UCSD-AML1 (cell line): ENCODE data around the gene SLC35F6.
"Not testable (repeated sequence)": the region's sequence is repeated elsewhere in the genome, so short reads cannot be mapped to it uniquely, and the experiment has no call there.

Source experiments
- DNase-seq: peaks from one replicate; lab custom pipeline; 2025; ENCODE audit not compliant: unreplicated experiment; lab: John Stamatoyannopoulos, UW

SLC35F6 gene

GRCh38 chr2:26780203-26780760 is 16.2 kb downstream of the SLC35F6 start:
- DNase-seq: no peak

GRCh38 chr2:26782876-26783704 is 19.0 kb downstream of the SLC35F6 start:
- DNase-seq: no peak

- DNase-seq: no peak
Measured at GRCh38 chr2:26784570-26785234, 20.6 kb downstream of the SLC35F6 start.

GRCh38 chr2:26785431-26786206 is 21.5 kb downstream of the SLC35F6 start, which contains the start of gene CENPA:
Gene CENPA (plus strand): TSS chr2:26786056. CDS start chr2:26786197, 141 bp downstream.
- DNase-seq: peak; percentile 95

- DNase-seq: peak; percentile 45
Measured at GRCh38 chr2:26786207-26787028, 22.3 kb downstream of the SLC35F6 start.

- DNase-seq: no peak
Measured at GRCh38 chr2:26792720-26793119, 28.6 kb downstream of the SLC35F6 start.

GRCh38 chr2:26793518-26793917 is 29.4 kb downstream of the SLC35F6 start:
- no peak for DNase-seq

GRCh38 chr2:26795135-26795534 is 31.1 kb downstream of the SLC35F6 start:
- DNase-seq: not testable (repeated sequence)

GRCh38 chr2:26801328-26801727 is 37.2 kb downstream of the SLC35F6 start:
- no peak for DNase-seq

- no peak for DNase-seq
Measured at GRCh38 chr2:26801796-26802195, 37.7 kb downstream of the SLC35F6 start.

GRCh38 chr2:26805241-26805676 is 41.2 kb downstream of the SLC35F6 start:
- no peak for DNase-seq

- no peak for DNase-seq
Measured at GRCh38 chr2:26807788-26808460, 43.8 kb downstream of the SLC35F6 start.

- DNase-seq: no peak
Measured at GRCh38 chr2:26809211-26809610, 45.1 kb downstream of the SLC35F6 start.

- peak; percentile 45 for DNase-seq
Measured at GRCh38 chr2:26809876-26810577, 45.9 kb downstream of the SLC35F6 start.

GRCh38 chr2:26811261-26811660 is 47.2 kb downstream of the SLC35F6 start:
- DNase-seq: no peak

- DNase-seq: no peak
Measured at GRCh38 chr2:26811791-26812694, 48.0 kb downstream of the SLC35F6 start.

GRCh38 chr2:26812731-26813130 is 48.6 kb downstream of the SLC35F6 start:
- DNase-seq: no peak
